ENCODE measurements around the gene SOX5.

The SOX5 gene

DNA sequence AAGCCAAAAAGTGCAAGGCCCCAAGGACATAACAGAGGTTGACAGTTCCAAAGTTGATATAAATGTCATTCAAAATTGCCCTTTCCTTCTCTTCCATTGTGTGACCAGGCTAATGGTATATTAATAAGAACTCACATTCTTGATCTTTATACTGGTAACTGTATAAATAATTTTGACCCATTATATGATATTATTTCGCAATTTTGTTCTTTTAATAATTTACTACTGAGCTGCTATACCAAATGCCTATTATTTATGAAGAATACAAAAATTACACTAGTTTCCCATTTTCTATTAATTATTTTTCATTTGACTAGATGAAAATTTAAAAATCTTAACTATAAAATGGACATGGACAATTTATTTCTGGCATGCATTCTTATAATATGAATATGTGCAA, 370.2 kb downstream of the SOX5 start:
- no peak for DNase-seq

GRCh38 chr12:23576372-23576771, 373.1 kb downstream of the SOX5 start:
- no peak for DNase-seq

- DNase-seq, result no peak
Observed at GRCh38 chr12:23569356-23569755, 380.1 kb downstream of the SOX5 start.

- DNase-seq, result no peak
Observed at GRCh38 chr12:23566133-23566532, 383.3 kb downstream of the SOX5 start.

GRCh38 chr12:23564451-23565152, 384.9 kb downstream of the SOX5 start:
- no peak for DNase-seq

- no peak for DNase-seq
Observed at GRCh38 chr12:23561364-23562345, 387.8 kb downstream of the SOX5 start.

DNA sequence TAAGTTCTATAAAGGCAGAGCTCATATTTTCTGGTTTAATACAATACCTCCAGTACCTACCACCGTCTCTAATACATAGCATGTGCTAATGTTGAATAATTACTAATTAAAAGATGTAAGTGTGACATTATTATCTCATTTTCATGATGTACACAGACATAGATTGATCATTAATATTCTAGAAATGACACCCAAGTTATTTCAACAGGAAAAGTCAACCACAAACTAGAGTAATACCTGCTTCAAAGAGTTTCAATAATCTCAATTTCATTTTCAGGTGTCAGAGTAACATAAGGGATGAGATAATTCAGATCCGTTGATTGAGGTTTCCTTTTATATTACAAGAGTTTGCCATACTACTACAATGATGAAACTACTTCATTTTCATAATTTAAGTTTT, 388.9 kb downstream of the SOX5 start:
- DNase-seq, result no peak

GRCh38 chr12:23559268-23559753, 390.2 kb downstream of the SOX5 start:
- no peak for DNase-seq

- no peak for DNase-seq
Observed at GRCh38 chr12:23556661-23557060, 392.8 kb downstream of the SOX5 start.

DNA sequence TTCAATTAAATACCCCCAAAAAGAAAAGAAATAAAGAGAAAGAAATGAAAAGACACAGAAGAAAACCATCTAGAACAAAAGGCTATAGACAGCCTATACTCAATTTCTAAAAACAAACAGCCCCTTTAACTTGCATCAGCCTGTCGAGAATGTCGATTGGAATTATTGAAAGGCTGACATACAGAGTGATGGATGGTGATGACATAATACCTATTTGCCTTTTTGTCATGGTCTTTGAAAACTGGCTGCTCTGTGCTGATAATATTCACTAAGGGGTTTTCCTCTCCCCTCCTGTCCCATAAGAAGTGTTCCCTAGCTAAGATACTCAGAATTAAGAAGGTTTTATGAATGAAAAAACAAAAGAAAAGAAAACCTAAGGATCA, 393.7 kb downstream of the SOX5 start:
- no peak for DNase-seq

GRCh38 chr12:23555180-23555824, 394.2 kb downstream of the SOX5 start:
- no peak for DNase-seq

DNA sequence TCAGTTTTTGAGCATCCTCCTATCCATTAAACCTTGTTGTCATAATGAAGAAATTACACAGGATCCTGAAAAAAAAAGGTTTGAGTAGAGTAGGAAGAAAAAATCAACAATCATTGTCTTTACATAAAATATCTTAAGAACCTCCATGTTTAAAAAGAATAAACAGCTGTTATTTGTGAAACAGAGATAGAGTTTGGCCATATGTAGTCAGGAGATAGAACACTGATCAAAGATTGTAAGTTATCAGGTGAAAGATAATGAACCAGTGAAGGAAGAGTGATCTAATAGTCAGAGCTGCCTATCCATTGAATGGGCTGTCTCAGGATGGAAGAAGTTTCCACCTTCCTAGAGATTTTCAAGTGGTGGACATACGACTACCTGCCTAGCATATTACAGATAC, 397.1 kb downstream of the SOX5 start:
- DNase-seq, result no peak

DNA sequence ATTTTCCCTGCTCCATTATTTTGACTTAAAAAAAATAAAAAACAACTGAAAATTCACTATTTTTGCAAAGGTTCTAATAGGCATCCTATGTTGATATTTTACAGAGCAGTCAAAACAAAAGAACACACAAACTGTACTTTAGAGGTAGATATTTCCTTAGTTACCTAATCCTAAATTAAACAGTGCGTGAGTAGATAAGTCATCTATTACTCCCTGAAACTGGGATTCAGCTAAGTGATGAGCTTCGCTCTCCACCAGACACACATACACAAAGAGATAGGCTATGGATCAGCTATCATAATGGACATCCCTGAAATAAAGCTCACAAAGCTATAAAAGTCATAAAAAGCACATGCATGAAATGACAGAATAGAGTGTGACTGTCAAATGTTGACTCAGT, 398.7 kb downstream of the SOX5 start:
- no peak for DNase-seq

DNA sequence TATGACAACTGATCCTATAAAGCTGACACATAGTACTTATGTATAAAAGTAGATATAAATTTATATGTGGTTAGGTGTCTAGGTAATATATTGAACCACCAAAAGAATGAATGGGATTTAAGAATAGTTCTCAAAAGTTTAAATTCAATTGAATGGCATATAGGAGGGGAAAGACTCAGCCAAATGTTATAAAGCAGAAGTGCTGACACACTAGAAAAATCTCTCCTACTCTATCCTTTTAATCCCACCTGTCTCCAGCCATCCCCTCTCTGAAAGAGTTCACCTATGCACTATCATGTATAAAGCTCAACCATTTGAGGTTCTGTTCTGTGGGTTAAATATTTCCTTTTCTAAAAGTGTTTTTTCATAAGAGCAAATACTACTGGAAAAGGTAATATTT, 400.7 kb downstream of the SOX5 start:
- DNase-seq, result no peak

GRCh38 chr12:23546756-23547155, 402.7 kb downstream of the SOX5 start:
- DNase-seq, result no peak

DNA sequence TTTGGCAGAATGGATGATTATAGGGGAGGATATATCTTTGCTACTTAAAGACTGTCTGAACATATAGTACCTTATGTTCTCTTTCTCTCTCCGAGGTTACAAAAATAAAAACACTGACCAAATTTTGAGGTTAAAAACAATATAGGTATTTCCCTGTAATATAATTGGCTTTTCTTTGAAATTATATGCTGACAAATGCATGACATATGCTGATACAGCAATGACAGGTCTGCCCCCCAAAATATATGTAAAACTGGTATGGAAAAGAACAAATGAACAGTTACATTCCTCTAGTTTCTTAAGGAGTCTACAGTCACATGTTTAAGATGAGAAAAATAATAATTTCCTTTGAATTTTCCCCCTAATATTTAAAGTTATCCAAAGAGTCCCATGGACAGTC, 405.7 kb downstream of the SOX5 start:
- DNase-seq, result no peak

DNA sequence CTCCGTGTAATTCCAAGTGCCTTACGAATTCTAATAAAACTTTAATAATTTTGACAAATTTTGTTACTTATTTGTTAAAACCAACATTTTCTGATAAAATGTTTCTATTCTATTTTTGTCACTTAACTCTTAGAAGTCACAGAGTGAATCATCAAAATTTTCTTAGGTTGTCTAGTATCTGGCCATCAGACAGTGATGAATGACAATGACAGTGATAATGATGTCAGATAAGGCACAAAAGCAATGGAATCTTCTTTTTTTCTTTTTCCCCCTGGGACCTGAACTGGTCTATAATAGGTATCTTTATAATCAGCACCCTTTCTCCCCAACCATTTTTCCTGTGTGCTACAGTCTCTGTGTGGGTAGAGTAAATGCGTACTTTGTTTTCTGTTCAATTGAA, 407.3 kb downstream of the SOX5 start:
- no peak for DNase-seq

DNA sequence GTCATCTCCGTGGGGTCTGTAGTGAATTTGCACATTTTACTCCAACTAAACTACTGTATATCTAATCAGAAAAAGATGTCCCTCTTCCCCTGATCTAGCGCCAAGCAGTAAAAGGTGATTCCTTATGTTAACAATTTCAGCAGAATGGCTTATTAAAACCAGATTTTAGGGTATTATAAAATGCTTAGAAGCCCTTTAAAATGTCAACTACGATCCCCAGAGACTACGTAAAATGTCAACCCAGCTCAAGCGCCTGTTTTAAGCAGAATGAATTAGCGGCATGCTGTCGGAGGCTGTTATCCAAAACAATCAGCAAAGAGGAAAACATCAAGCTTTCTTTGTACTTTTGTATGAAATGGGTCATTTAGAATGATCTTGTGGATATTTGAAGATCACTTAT, 408.9 kb downstream of the SOX5 start:
- no peak for DNase-seq

DNA sequence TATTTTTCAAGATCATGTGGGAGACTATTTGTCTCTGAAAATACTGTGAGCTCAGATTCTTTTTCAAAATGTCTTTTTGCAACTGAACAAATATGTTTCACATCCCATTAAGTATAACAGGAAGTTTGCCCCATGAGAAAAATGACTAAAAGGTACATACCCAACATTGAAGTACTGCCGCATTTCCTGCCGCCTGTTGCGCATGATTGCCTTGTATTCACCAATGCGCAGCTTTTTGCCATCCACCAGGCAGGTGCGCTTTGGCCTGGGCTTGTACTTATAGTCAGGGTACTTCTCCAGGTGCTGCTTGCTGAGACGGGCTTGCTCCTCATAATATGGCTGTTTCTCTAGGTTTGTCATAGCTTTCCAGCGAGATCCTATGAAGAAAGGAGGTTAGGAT, 413.2 kb downstream of the SOX5 start:
- no peak for DNase-seq

- no peak for DNase-seq
Observed at GRCh38 chr12:23535441-23535840, 414.0 kb downstream of the SOX5 start.

DNA sequence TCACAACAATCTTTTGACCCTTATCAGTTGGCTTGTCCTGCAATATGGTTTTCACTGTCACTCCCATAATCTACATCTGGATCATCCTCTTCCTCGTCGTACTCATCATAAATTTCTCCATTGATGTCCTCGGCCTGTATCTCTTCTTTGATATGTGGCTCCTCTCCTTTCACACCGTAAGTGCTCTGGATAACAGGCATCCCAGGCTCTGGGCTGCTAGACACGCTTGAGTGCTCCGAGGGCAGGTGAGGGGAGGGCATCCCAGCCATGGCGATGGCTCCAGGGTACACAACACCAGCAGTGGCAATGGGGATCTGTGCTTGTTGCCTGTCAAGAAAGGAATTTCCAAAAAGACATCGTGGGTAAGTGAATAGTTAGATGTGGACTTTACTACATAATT, 415.3 kb downstream of the SOX5 start:
- DNase-seq, result no peak

DNA sequence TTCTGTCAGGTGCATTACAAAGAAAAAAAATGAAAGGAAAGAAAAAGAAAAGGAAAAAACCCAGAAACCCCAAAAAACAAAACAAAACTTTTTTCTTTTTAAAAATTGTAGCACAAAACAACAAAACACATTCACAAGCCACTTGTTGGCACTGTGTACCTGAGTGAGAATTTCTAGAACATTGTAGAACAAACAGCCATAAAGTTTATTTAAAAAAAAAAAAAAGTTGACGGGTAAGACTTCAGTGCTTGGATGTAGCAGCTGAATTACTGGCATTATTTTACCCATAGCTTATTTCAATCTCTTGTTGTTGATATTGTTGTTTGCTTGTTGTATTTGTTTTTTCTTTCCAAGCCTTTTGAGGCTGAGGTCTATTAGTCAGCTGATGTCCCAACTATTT, 415.8 kb downstream of the SOX5 start:
- DNase-seq, result no peak

DNA sequence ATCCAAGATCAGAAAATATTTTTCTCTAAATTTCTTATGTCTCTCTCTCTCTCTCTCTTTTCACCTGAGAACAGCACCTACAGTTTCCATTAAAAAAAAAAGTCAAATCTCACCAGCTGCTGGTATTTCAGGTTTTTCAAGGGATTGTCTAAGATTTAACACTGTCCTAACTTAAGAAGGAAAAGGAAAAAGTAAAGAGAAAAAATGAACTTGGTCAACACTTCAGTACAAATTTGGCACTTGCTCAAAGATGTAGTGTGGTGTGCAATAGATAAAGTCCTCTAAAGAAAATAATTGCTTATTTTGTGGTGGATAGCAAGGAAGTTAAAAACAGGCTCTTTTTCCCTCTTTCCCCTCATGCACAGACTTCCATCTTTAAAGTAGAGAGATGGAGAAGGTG, 416.2 kb downstream of the SOX5 start:
- DNase-seq, result no peak

- no peak for DNase-seq
Observed at GRCh38 chr12:23528316-23528715, 421.2 kb downstream of the SOX5 start.
